ENCODE data around the gene SRRM1.

SRRM1 gene

GRCh38 chr1:24642481-24643362 is at the start of gene SRRM1:
Gene SRRM1, plus strand, starts transcription at chr1:24643302. Its CDS starts 25 bp downstream, at chr1:24643327.
- peak; percentile 52; the same call in 1 of the 2 replicates for TF ChIP-seq L3MBTL2 (conservative IDR thresholded peaks at IDR 0.05)
- no peak for TF ChIP-seq LEF1 (IDR thresholded peaks at IDR 0.05; ENCODE audit: borderline replicate concordance)
- TF ChIP-seq ELF4 (IDR thresholded peaks at IDR 0.05), result peak; percentile 55; the same call in 1 of the 2 replicates
- ChIA-PET POLR2A (interaction anchor here (0.9 to 1.5 kb wide), 4 partner anchors 13 to 101 kb away, joined by 3 to 4 read pairs (median 4); no protein-coding TSS in a partner anchor), CTCF (interaction anchor here (0.6 kb wide), 1 partner anchor 103 kb away, joined by 6 read pairs; no protein-coding TSS in a partner anchor)
- peak; percentile 97 for DNase-seq (ENCODE audit: extremely low spot score)

GRCh38 chr1:24594328-24594598 is 48.8 kb upstream of the SRRM1 start:
- ChIA-PET POLR2A (no interaction called here), CTCF (no interaction called here)
- no peak for TF ChIP-seq CTBP1 (IDR thresholded peaks at IDR 0.05; ENCODE audit: borderline replicate concordance)
- TF ChIP-seq SUZ12 (IDR thresholded peaks at IDR 0.05), result no peak
- TF ChIP-seq LEF1 (IDR thresholded peaks at IDR 0.05; ENCODE audit: borderline replicate concordance), result no peak
- TF ChIP-seq L3MBTL2 (conservative IDR thresholded peaks at IDR 0.05), result no peak
- no peak for TF ChIP-seq HDGF (IDR thresholded peaks at IDR 0.05; ENCODE audit: borderline replicate concordance)
- TF ChIP-seq SP1 (IDR thresholded peaks at IDR 0.05), result no peak
- TF ChIP-seq FOXM1 (IDR thresholded peaks at IDR 0.05; ENCODE audit: borderline replicate concordance), result no peak
- TF ChIP-seq TARDBP (IDR thresholded peaks at IDR 0.05), result no peak
- no peak for TF ChIP-seq ELF4 (IDR thresholded peaks at IDR 0.05)
- TF ChIP-seq ARNT (IDR thresholded peaks at IDR 0.05), result no peak
- no peak for TF ChIP-seq ZNF384 (IDR thresholded peaks at IDR 0.05)
- TF ChIP-seq BHLHE40 (IDR thresholded peaks at IDR 0.05; ENCODE audit: borderline replicate concordance), result no peak
- TF ChIP-seq FOXK2 (IDR thresholded peaks at IDR 0.05), result no peak
- no peak for DNase-seq (ENCODE audit: extremely low spot score)

GRCh38 chr1:24596401-24596880 is 46.7 kb upstream of the SRRM1 start:
- ChIA-PET CTCF (interaction anchor here (1.0 to 1.6 kb wide), 2 partner anchors 9 to 238 kb away, joined by 3 to 9 read pairs; no protein-coding TSS in a partner anchor), POLR2A (interaction anchor here (0.9 kb wide), 1 partner anchor 9 kb away, joined by 4 read pairs; no protein-coding TSS in a partner anchor)
- TF ChIP-seq FOXA1 (IDR thresholded peaks at IDR 0.05), result no peak
- TF ChIP-seq FOXK2 (IDR thresholded peaks at IDR 0.05), result no peak
- no peak for TF ChIP-seq FOXM1 (IDR thresholded peaks at IDR 0.05; ENCODE audit: borderline replicate concordance)
- TF ChIP-seq ARNT (IDR thresholded peaks at IDR 0.05), result no peak
- TF ChIP-seq NFRKB (IDR thresholded peaks at IDR 0.05), result no peak
- no peak for TF ChIP-seq TARDBP (IDR thresholded peaks at IDR 0.05)
- no peak for TF ChIP-seq L3MBTL2 (conservative IDR thresholded peaks at IDR 0.05)
- no peak for TF ChIP-seq BHLHE40 (IDR thresholded peaks at IDR 0.05; ENCODE audit: borderline replicate concordance)
- TF ChIP-seq PKNOX1 (IDR thresholded peaks at IDR 0.05), result no peak
- TF ChIP-seq SP1 (IDR thresholded peaks at IDR 0.05), result no peak
- no peak for TF ChIP-seq ELF4 (IDR thresholded peaks at IDR 0.05)
- no peak for TF ChIP-seq LEF1 (IDR thresholded peaks at IDR 0.05; ENCODE audit: borderline replicate concordance)
- no peak for TF ChIP-seq HDGF (IDR thresholded peaks at IDR 0.05; ENCODE audit: borderline replicate concordance)
- TF ChIP-seq CTBP1 (IDR thresholded peaks at IDR 0.05; ENCODE audit: borderline replicate concordance), result no peak
- no peak for TF ChIP-seq SUZ12 (IDR thresholded peaks at IDR 0.05)
- no peak for TF ChIP-seq ZNF384 (IDR thresholded peaks at IDR 0.05)
- DNase-seq (ENCODE audit: extremely low spot score), result no peak

- POLR2A ChIA-PET, result no interaction called here
- DNase-seq (ENCODE audit: extremely low spot score), result no peak
- no peak for TF ChIP-seq FOXA1 (IDR thresholded peaks at IDR 0.05)
- CTCF ChIA-PET, result no interaction called here
These were observed 43.8 kb upstream of the SRRM1 start for GRCh38 chr1:24599265-24599664.

- no peak for DNase-seq (ENCODE audit: extremely low spot score)
- ChIA-PET CTCF (no interaction called here), POLR2A (no interaction called here)
- TF ChIP-seq HDGF (IDR thresholded peaks at IDR 0.05; ENCODE audit: borderline replicate concordance) (no peak), FOXM1 (IDR thresholded peaks at IDR 0.05; ENCODE audit: borderline replicate concordance) (no peak), FOXA1 (IDR thresholded peaks at IDR 0.05) (no peak), FOXK2 (IDR thresholded peaks at IDR 0.05) (no peak), PKNOX1 (IDR thresholded peaks at IDR 0.05) (no peak), SP1 (IDR thresholded peaks at IDR 0.05) (no peak), SUZ12 (IDR thresholded peaks at IDR 0.05) (no peak), ZNF384 (IDR thresholded peaks at IDR 0.05) (no peak)
These were observed 42.6 kb upstream of the SRRM1 start for GRCh38 chr1:24600551-24600950.

GRCh38 chr1:24605534-24606295 is 37.4 kb upstream of the SRRM1 start:
- no peak for TF ChIP-seq HDGF (IDR thresholded peaks at IDR 0.05; ENCODE audit: borderline replicate concordance)
- TF ChIP-seq NFRKB (IDR thresholded peaks at IDR 0.05), result no peak
- no peak for TF ChIP-seq CTBP1 (IDR thresholded peaks at IDR 0.05; ENCODE audit: borderline replicate concordance)
- no peak for TF ChIP-seq ARNT (IDR thresholded peaks at IDR 0.05)
- TF ChIP-seq BHLHE40 (IDR thresholded peaks at IDR 0.05; ENCODE audit: borderline replicate concordance), result no peak
- no peak for TF ChIP-seq TARDBP (IDR thresholded peaks at IDR 0.05)
- no peak for TF ChIP-seq ZNF384 (IDR thresholded peaks at IDR 0.05)
- no peak for TF ChIP-seq FOXA1 (IDR thresholded peaks at IDR 0.05)
- no peak for TF ChIP-seq L3MBTL2 (conservative IDR thresholded peaks at IDR 0.05)
- no peak for TF ChIP-seq FOXK2 (IDR thresholded peaks at IDR 0.05)
- no peak for TF ChIP-seq LEF1 (IDR thresholded peaks at IDR 0.05; ENCODE audit: borderline replicate concordance)
- no peak for TF ChIP-seq ELF4 (IDR thresholded peaks at IDR 0.05)
- TF ChIP-seq FOXM1 (IDR thresholded peaks at IDR 0.05; ENCODE audit: borderline replicate concordance), result no peak
- DNase-seq (ENCODE audit: extremely low spot score), result no peak
- ChIA-PET CTCF (no interaction called here), POLR2A (no interaction called here)

All from HEK293T (cell line).